ENCODE results near the gene ZNF518A. TPM values are rescaled to one million over a fixed set of nuclear protein-coding genes. Genes with fewer than 3 reads are reported as not detected.

ZNF518A gene
- total and polyA plus RNA-seq, 9 of the 15 experiments (the other 6 are each of a cell fraction or from before 2014, with no cell fraction given): 6.3 to 30.0 (median 17.4) TPM

- TF ChIP-seq RAD21 (CRISPR knock-in tag; conservative IDR thresholded peaks at IDR 0.05 in 1 of 2, IDR thresholded peaks at IDR 0.05 in 1 of 2) (peak in 1 of 2 experiments; percentile 36; a peak in 2 of 4 replicates), ZNF766 (CRISPR knock-in tag; conservative IDR thresholded peaks at IDR 0.05) (no peak; the same call in 1 of the 2 replicates), E2F8 (IDR thresholded peaks at IDR 0.05; ENCODE audit: low read depth, partially characterized antibody) (peak; percentile 75), RHOXF2B (CRISPR knock-in tag; conservative IDR thresholded peaks at IDR 0.05) (no peak), NCOA1 (IDR thresholded peaks at IDR 0.05; ENCODE audit: low read depth) (peak; percentile 86), ARID1B (IDR thresholded peaks at IDR 0.05) (0 out of 2 replicates have a peak, but pooled peaks have one; percentile 21), GABPA (tag; conservative IDR thresholded peaks at IDR 0.05; ENCODE audit: low read depth) (peak; percentile 97), CBX8 (IDR thresholded peaks at IDR 0.05; ENCODE audit: borderline replicate concordance, extremely low read depth, low read depth, low read length, poor library complexity, severe bottlenecking) (no peak), E2F5 (CRISPR knock-in tag; IDR thresholded peaks at IDR 0.05) (no peak; the same call in 1 of the 2 replicates), MTA3 (IDR thresholded peaks at IDR 0.05; ENCODE audit: borderline replicate concordance) (peak; percentile 64; the same call in 1 of the 2 replicates), SUPT5H (IDR thresholded peaks at IDR 0.05) (peak; percentile 87), SNAPC5 (CRISPR knock-in tag; IDR thresholded peaks at IDR 0.05) (no peak), SMAD1 (IDR thresholded peaks at IDR 0.05; ENCODE audit: low read depth, low read length, partially characterized antibody) (peak; percentile 66), ZNF644 (tag; IDR thresholded peaks at IDR 0.05; ENCODE audit: low read depth) (no peak; the same call in 1 of the 2 replicates), HLTF (IDR thresholded peaks at IDR 0.05) (peak; percentile 56; the same call in 1 of the 2 replicates), MAFG (tag; conservative IDR thresholded peaks at IDR 0.05) (no peak), ATF4 (CRISPR knock-in tag; IDR thresholded peaks at IDR 0.05) (peak; percentile 56; the same call in 1 of the 2 replicates), GTF2B (IDR thresholded peaks at IDR 0.05; ENCODE audit: extremely low read depth, insufficient read length) (no peak), CBX1 (IDR thresholded peaks at IDR 0.05; ENCODE audit: low read depth) (0 out of 2 replicates have a peak, but pooled peaks have one; percentile 12), PRPF4 (IDR thresholded peaks at IDR 0.05; ENCODE audit: insufficient read depth, low read depth, low read length, poor library complexity, severe bottlenecking) (no peak), HNRNPH1 (optimal IDR thresholded peaks at IDR 0.05; ENCODE audit: low read depth, low read length) (no peak), SRSF3 (IDR thresholded peaks at IDR 0.05; ENCODE audit: insufficient read depth, low read length) (no peak)
These were observed 40.2 kb upstream of the ZNF518A start (continued) for GRCh38 chr10:96089670-96090462.
